ENCODE results near the gene DOCK4. TPM values are rescaled to one million over a fixed set of nuclear protein-coding genes. Genes with fewer than 3 reads are reported as not detected.

Gene DOCK4
- polyA plus RNA-seq, 12 donors = 9.2 to 21.2 (median 10.6) TPM; not detected in 1

- no peak for DNase-seq
Measured at GRCh38 chr7:111980725-111981124, 225.5 kb downstream of the DOCK4 start.

- DNase-seq = no peak
Measured at GRCh38 chr7:111975346-111975745, 230.9 kb downstream of the DOCK4 start.

- DNase-seq = no peak
Measured at GRCh38 chr7:111960984-111961383, 245.2 kb downstream of the DOCK4 start.

GRCh38 chr7:111958896-111959295, 247.3 kb downstream of the DOCK4 start:
- DNase-seq = no peak

GRCh38 chr7:111958431-111958830, 247.8 kb downstream of the DOCK4 start:
- no peak for DNase-seq

GRCh38 chr7:111955616-111956015, 250.6 kb downstream of the DOCK4 start:
- no peak for DNase-seq

GRCh38 chr7:111954474-111955381, 251.5 kb downstream of the DOCK4 start:
- no peak for DNase-seq

GRCh38 chr7:111954056-111954455, 252.1 kb downstream of the DOCK4 start:
- no peak for DNase-seq

GRCh38 chr7:111953611-111954010, 252.6 kb downstream of the DOCK4 start:
- no peak for DNase-seq

- DNase-seq = no peak
Measured at GRCh38 chr7:111952783-111953182, 253.4 kb downstream of the DOCK4 start.

- no peak for DNase-seq
Measured at GRCh38 chr7:111951052-111951451, 255.1 kb downstream of the DOCK4 start.

GRCh38 chr7:111942450-111943081, 263.6 kb downstream of the DOCK4 start:
- DNase-seq = no peak

- no peak for DNase-seq
Measured at GRCh38 chr7:111937163-111937562, 269.0 kb downstream of the DOCK4 start.

GRCh38 chr7:111933609-111934008, 272.6 kb downstream of the DOCK4 start:
- DNase-seq = no peak

GRCh38 chr7:111931958-111932357, 274.2 kb downstream of the DOCK4 start:
- DNase-seq = no peak

- no peak for DNase-seq
Measured at GRCh38 chr7:111931016-111931517, 275.1 kb downstream of the DOCK4 start.

GRCh38 chr7:111929264-111929663, 276.9 kb downstream of the DOCK4 start:
- DNase-seq = no peak

GRCh38 chr7:111927353-111928019, 278.7 kb downstream of the DOCK4 start:
- no peak for DNase-seq

GRCh38 chr7:111920329-111920728, 285.9 kb downstream of the DOCK4 start:
- no peak for DNase-seq

- DNase-seq = no peak
Measured at GRCh38 chr7:111919631-111920179, 286.5 kb downstream of the DOCK4 start.

GRCh38 chr7:111919164-111919563, 287.0 kb downstream of the DOCK4 start:
- DNase-seq = no peak

GRCh38 chr7:111918461-111918860, 287.7 kb downstream of the DOCK4 start:
- no peak for DNase-seq
